ENCODE measurements around the gene PAGE3.

DNA sequence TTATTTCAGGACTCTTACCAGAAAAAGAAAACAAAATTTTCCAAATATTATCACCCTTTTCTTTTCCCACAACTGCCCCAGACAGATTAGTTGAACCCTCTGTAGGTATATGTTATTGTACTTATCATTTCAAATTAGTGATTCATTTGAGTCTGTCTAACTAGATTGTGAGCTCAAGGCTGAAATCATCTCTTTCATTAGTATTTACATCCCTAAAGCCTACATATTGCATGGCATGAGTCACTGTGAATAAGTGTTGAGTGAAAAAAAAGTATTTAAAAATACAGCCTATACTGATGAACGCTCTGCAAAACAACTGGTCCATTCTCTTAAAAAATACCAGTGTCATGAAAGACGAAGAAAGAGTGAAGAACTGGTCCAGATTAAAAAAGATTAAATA lies 3.9 kb downstream of the PAGE3 start:
- TF ChIP-seq, protein P1, sequence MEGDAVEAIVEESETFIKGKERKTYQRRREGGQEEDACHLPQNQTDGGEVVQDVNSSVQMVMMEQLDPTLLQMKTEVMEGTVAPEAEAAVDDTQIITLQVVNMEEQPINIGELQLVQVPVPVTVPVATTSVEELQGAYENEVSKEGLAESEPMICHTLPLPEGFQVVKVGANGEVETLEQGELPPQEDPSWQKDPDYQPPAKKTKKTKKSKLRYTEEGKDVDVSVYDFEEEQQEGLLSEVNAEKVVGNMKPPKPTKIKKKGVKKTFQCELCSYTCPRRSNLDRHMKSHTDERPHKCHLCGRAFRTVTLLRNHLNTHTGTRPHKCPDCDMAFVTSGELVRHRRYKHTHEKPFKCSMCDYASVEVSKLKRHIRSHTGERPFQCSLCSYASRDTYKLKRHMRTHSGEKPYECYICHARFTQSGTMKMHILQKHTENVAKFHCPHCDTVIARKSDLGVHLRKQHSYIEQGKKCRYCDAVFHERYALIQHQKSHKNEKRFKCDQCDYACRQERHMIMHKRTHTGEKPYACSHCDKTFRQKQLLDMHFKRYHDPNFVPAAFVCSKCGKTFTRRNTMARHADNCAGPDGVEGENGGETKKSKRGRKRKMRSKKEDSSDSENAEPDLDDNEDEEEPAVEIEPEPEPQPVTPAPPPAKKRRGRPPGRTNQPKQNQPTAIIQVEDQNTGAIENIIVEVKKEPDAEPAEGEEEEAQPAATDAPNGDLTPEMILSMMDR (IDR thresholded peaks at IDR 0.05; ENCODE audit: low read length): no peak
- no peak for TF ChIP-seq EZH2phosphoT487 (IDR thresholded peaks at IDR 0.05; ENCODE audit: low read length)
- TF ChIP-seq EZH2 (optimal IDR thresholded peaks at IDR 0.05; ENCODE audit: low read depth, low read length): no peak
